Gastroesophageal sphincter (tissue), 3 donors: ENCODE data around the gene C4orf36.

Experiments
- CTCF ChIP-seq, 4 experiments: fragments of 200-600 bp in 2 of 4; fragments of 450-650 bp in 2 of 4; sonication (generic) in 1 of 4; IDR thresholded peaks; one replicate each; pipeline ENCODE4 v1.5.1; 2017 to 2019; ENCODE audit warnings: antibody characterized with exemption in 4 of 4, mild to moderate bottlenecking in 2 of 4, moderate library complexity in 2 of 4
- POLR2A ChIP-seq, 2 donors: fragments of 450-650 bp; IDR thresholded peaks; one replicate each; pipeline ENCODE4 v1.6.1; 2017; ENCODE audit warnings: antibody characterized with exemption in 2 of 2, mild to moderate bottlenecking in 2 of 2, moderate library complexity in 1 of 2
- POLR2AphosphoS5 ChIP-seq: sonication (generic); formaldehyde crosslinking; IDR thresholded peaks from one replicate; pipeline ENCODE4 v1.6.1; 2017; ENCODE audit warnings: antibody characterized with exemption

GRCh38 chr4:86934147-86934770, 42.0 kb upstream of the C4orf36 start:
- TF ChIP-seq POLR2A (IDR thresholded peaks at IDR 0.05): no peak
- no peak for TF ChIP-seq CTCF (IDR thresholded peaks at IDR 0.05)
- TF ChIP-seq POLR2AphosphoS5: no peak
